Esophagus squamous epithelium (tissue), 5 donors: ENCODE data around the gene UNC5B. TPM values are rescaled to one million over a fixed set of nuclear protein-coding genes. Genes with fewer than 3 reads are reported as not detected.

ENCODE experiments used
- DNase-seq: peaks from one replicate; lab custom pipeline; 2025; lab: John Stamatoyannopoulos, UW
- H3K27ac ChIP-seq, 4 donors: fragments of 200-600 bp; sonication (generic); one replicate each; pipeline ENCODE4 v1.5.1; 2016 to 2019; ENCODE audit warnings: mild to moderate bottlenecking in 1 of 4
- H3K27me3 ChIP-seq, 4 donors: fragments of 200-600 bp; sonication (generic); 1 replicate in 3 of 4; 2 replicates in 1 of 4; pipeline versions ENCODE4 v1.5.1 to v1.6.0; 2017 to 2021; ENCODE audit warnings: antibody characterized with exemption in 1 of 4
- H3K36me3 ChIP-seq, 3 donors: fragments of 200-600 bp; sonication (generic); one replicate each; pipeline ENCODE4 v1.5.1; 2016 to 2019
- H3K4me1 ChIP-seq, 3 donors: fragments of 200-600 bp; sonication (generic); one replicate each; pipeline ENCODE4 v1.5.1; 2017 to 2019
- H3K4me3 ChIP-seq, 4 donors: fragments of 200-600 bp; sonication (generic); 1 replicate in 3 of 4; 2 replicates in 1 of 4; pipeline ENCODE4 v1.5.1; 2016 to 2019; ENCODE audit warnings: mild to moderate bottlenecking in 2 of 4, moderate library complexity in 1 of 4
- H3K9me3 ChIP-seq, 3 donors: fragments of 200-600 bp; sonication (generic); one replicate each; pipeline ENCODE4 v1.5.1; 2016 to 2019
- CTCF ChIP-seq, 6 experiments: fragments of 450-650 bp in 4 of 6; fragments of 200-600 bp in 2 of 6; sonication (generic) in 2 of 6; IDR thresholded peaks; one replicate each; pipeline ENCODE4 v1.5.1; 2016 to 2019; ENCODE audit warnings: antibody characterized with exemption in 6 of 6, mild to moderate bottlenecking in 4 of 6, moderate library complexity in 4 of 6
- POLR2A ChIP-seq, 4 donors: fragments of 450-650 bp; IDR thresholded peaks; one replicate each; pipeline ENCODE4 v1.6.1; 2017; ENCODE audit warnings: antibody characterized with exemption in 4 of 4, mild to moderate bottlenecking in 4 of 4, moderate library complexity in 3 of 4
- WGBS, 2 donors: methylation state at CpG; one replicate each; pipeline ENCODE4 v1.1.5; 2018; 5-methylcytosine and 5-hydroxymethylcytosine counted together
- intact Hi-C: fragments of 100-400 bp; cut with DNase I; formaldehyde crosslinking; loops from one replicate; pipeline ENCODE4 v1.15.0; 2022
- total RNA-seq, 4 donors: library from RNA; depleted of rRNA; stranded (reverse); fragments of >200 nt; gene quantifications; one replicate each; pipeline ENCODE4 v1.1.0, GENCODE V29; 2016
- donor health status: DM: yes; HTN: yes; CAD: no.

The UNC5B gene
- total RNA-seq, 4 donors from 2014 or later, result 18.9 to 48.1 (median 28.4) TPM

- 64 to 76% methylated on average over 3 to 6 of the region's 19 CpGs for WGBS, 2 donors
- intact Hi-C loops, result no loop called here
- no peak for TF ChIP-seq POLR2A (IDR thresholded peaks at IDR 0.05)
- TF ChIP-seq CTCF (IDR thresholded peaks at IDR 0.05), result no peak
- DNase-seq, result no peak
- no peaks in the 10 kb centered on the region for H3K4me1 ChIP-seq
- H3K36me3 ChIP-seq, result peaks cover 0 to 45% (median 7%) of the 10 kb centered on the region in 3 donors
- H3K27ac ChIP-seq, result no peak overlapping the region
- H3K4me3 ChIP-seq, result no peak overlapping the region
- no peaks in the 10 kb centered on the region for H3K9me3 ChIP-seq
- no peaks in the 10 kb centered on the region for H3K27me3 ChIP-seq
Measured at GRCh38 chr10:71278691-71279588, 66.6 kb downstream of the UNC5B start.

GRCh38 chr10:71279590-71280170 is 67.3 kb downstream of the UNC5B start:
- Histone ChIP-seq H3K9me3 (no peaks in the 10 kb centered on the region), H3K27me3 (no peaks in the 10 kb centered on the region), H3K36me3 (peaks cover 0 to 53% (median 7%) of the 10 kb centered on the region in 3 donors), H3K4me1 (no peaks in the 10 kb centered on the region), H3K27ac (no peak overlapping the region), H3K4me3 (no peak overlapping the region)
- intact Hi-C loops, result no loop called here
- WGBS, 2 donors, result 70 to 98% methylated on average over 4 to 11 of the region's 22 CpGs
- TF ChIP-seq POLR2A (IDR thresholded peaks at IDR 0.05), result no peak
- TF ChIP-seq CTCF (IDR thresholded peaks at IDR 0.05), result no peak
- DNase-seq, result no peak

- intact Hi-C loops, result no loop called here
- Histone ChIP-seq H3K27ac (no peak overlapping the region), H3K36me3 (peaks cover 0 to 58% (median 7%) of the 10 kb centered on the region in 3 donors), H3K4me1 (no peaks in the 10 kb centered on the region), H3K9me3 (no peaks in the 10 kb centered on the region), H3K27me3 (no peaks in the 10 kb centered on the region), H3K4me3 (no peak overlapping the region)
- TF ChIP-seq CTCF (IDR thresholded peaks at IDR 0.05) (no peak), POLR2A (IDR thresholded peaks at IDR 0.05) (no peak)
- WGBS, 2 donors, result 72% methylated on average over 5 of the region's 5 CpGs
- no peak for DNase-seq
Measured at GRCh38 chr10:71280216-71280615, 67.8 kb downstream of the UNC5B start.

- H3K36me3 ChIP-seq, result peaks cover 0 to 64% (median 7%) of the 10 kb centered on the region in 3 donors
- H3K4me3 ChIP-seq, result no peak overlapping the region
- intact Hi-C loops, result no loop called here
- no peaks in the 10 kb centered on the region for H3K27me3 ChIP-seq
- no peak for DNase-seq
- no peaks in the 10 kb centered on the region for H3K9me3 ChIP-seq
- TF ChIP-seq CTCF (IDR thresholded peaks at IDR 0.05), result no peak
- TF ChIP-seq POLR2A (IDR thresholded peaks at IDR 0.05), result no peak
- H3K27ac ChIP-seq, result no peak overlapping the region
- H3K4me1 ChIP-seq, result no peaks in the 10 kb centered on the region
- 46 to 49% methylated on average over 3 of the region's 3 CpGs for WGBS, 2 donors
Measured at GRCh38 chr10:71280825-71281224, 68.5 kb downstream of the UNC5B start.
